Stimulated activated CD8-positive, alpha-beta memory T cell treated with anti-CD3 and anti-CD28 coated beads, Interleukin-7, amount 100 ng/mL, for 24 hours (primary cell): ENCODE results near the gene ZNHIT2.

ENCODE experiments used
- DNase-seq: peaks from one replicate; pipeline ENCODE4 v3.0.0-alpha.2; 2020; ENCODE audit warnings: low read depth

The ZNHIT2 gene

DNA sequence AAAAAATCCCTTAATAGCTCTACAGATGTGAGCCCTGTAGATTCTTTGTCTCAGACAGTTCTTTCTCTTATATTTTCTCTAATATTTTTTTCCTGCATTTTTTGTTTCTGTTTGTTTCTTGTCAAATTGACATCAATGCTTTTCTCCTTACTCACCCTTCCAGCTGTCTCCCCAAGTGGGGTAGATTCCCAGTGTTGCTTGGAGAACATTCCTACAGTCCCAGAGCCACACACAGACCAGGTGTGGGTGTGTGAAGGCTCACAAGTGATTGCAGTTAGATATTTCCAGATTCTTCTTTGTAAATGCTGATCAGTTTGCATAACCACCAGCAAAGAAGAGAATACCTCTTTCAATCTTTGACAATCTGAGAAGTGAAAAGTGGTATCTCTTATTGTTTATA lies 14.0 kb downstream of the ZNHIT2 start:
- no peak for DNase-seq

DNA sequence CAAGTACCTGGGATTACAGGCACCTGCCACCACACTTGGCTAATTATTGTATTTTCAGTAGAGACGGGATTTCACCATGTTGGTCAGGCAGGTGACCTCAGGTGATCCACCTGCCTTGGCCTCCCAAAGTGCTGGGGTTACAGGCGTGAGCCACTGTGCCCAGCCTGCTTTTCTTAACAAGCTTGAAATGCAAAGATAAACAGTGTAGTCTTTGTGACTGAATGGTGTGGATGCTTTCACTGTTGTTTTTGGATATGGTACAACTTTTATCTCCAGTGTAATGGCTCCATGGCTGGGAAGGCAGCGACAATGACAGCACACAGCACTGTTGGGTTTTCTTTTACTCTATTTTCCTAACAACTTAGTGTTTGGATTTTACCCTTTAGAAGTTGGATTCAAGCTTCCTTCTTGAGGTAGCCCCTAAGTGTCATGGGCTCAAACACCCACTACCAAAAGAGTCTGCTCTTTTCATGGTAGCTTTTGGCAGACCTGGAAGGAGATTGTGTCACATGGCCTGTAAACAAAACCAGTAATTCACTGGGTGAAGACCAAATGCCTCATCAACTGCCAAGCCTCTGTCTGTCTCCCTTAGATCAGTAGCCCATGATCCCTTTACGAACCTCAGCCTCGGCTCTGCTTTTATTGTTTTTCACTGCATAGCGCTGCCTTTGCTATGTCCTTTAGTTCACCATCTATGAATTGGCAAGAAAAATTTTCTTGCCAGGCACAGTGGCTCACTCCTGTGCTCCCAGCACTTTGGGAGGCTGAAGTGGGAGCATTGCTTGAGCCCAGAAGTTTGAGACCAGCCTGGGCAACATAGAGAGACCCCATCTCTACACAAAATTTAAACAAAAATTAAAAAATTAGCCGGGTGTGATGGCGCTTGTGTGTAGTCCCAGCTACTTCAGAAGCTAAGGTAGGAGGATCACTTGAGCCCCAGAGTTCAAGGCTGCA lies 15.1 kb downstream of the ZNHIT2 start:
- DNase-seq, result no peak

DNA sequence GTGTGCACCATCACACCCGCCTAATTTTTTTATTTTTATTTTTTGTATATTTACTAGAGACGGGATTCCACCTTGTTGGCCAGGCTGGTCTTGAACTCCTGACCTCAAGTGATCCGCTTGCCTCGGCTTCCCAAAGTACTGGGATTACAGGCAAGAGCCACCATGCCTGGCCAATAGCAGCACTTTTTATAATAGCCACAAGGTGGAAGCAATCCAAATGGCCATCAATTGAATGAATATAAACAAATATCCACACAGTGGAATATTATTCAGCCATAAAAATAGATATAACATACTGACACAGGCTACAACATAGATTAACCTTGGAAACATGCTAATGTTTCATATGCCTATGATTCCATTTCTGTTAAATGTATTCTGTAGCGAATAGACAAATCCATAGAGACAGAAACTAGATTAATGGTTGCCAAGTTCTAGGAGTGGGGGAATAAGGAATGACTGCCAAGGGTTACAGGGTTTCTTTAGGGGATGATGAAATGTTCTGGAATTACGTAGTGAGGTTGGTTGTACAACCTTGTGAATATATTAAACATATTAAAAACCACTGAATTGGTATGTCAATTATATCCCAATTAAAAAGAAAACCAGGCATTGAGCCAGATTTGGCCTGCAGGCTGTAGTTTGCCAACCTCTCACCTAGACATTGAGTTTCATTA lies 16.7 kb downstream of the ZNHIT2 start:
- DNase-seq, result no peak

DNA sequence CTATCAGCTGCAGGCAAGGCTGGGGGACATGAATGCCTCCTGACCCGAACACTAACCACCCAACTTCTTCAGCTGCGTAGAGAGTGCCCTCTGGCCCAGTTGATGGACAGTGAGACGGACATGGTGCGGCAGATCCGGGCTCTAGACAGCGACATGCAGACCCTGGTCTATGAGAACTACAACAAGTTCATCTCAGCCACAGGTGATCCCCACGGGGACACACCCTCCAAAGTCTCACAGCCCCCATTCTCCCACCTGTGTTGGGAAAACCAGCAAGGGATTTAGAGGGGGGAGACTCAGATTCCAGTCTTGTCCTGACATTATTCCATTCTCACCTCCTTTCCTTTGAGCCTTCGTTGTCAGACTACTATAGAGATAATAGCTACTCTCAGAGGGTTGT lies 20.6 kb downstream of the ZNHIT2 start:
- no peak for DNase-seq

DNA sequence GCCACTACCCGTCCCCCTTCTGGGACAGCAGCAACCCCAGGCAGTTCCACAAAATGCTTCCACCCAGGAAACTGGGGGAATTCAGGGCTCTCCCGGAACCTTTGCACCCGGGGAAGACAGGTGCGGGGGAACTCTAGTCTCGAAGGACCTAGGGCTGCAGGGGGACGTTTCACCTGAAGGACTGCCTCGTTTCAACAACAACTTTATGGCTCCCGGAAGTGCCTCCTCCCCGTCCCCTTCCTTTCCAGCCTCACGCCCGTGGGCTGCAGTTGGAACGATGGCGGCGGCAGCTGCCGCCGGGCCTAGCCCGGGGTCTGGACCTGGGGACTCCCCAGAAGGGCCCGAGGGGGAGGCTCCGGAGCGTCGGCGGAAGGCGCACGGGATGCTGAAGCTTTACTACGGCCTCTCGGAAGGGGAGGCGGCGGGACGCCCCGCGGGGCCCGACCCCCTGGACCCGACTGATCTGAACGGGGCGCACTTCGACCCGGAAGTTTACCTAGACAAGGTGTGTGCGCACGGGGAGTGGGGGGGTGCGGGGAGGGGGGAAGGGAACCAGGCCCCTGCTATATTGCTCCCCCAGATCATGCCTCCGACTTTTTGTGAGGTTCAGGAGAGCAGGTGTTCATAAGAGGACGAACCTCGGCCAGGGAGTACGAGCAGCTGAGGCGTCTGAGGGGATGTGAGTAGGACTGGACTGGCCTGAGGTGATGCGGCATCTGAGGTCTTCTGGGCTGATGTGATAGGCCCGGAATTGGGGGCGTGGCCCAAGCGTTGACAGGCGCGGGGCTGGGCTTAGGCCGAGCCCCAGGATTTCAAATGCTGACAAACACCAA lies 21.3 kb downstream of the ZNHIT2 start, which contains the start of gene VPS51:
Gene VPS51 (plus strand): TSS at position 241 of the 833 bp plus-strand sequence. CDS start 37 bp downstream, at position 278.
- peak; percentile 64 for DNase-seq

DNA sequence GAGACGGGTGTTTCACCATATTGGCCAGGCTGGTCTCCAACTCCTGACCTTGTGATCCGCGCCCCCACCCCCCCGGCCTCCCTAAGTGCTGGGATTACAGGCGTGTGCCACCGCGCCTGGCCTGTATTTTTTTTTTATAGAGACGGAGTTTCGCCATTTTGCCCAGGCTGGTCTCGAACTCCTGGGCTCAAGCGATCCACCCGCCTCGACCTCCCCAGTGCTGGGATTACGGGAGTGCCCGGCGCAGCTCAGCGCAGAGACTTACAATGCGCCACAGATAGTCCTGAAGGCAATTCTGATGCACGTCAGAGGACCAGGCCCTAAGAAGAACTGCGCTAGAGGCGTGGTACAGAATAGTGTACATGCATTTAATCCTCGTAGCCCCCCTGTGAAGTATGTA lies 22.1 kb downstream of the ZNHIT2 start:
- DNase-seq, result no peak

DNA sequence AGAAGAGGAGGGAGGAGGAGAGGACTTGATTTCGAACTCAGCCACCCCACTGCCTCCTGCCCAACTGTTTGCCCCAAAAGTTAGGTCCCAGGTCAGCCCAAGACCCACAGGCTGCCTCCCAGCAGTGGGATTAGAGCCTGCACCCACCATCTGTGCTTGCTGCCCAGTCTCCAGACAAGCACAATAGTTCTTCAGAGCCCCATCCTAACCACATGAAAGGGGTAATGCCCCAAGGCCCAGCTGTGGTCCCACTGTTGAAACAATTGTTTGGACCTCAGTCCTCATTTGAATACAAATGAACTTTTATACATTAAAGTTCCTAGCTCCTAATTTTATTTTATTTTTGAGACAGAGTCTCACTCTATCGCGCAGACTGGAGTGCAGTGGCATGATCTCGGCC lies 26.9 kb downstream of the ZNHIT2 start:
- DNase-seq, result no peak

DNA sequence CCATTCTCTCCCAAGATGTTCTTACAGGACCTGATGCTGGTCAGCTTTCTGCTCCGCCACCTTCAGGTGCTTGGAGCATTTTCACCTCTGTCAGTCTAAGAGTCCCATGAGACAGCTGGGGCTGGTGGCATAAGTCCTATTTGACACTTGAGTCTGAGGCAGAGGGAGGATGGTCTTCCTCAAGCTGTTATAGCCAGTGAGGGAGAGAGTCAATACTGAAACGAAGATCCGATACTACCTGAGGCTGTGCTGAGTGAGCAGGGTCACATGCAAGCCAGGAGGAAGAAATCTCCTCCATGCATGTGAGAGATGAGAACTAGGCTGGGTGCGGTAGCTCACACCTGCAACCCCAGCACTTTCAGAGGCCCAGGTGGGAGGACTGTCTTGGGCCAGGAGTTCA lies 27.9 kb downstream of the ZNHIT2 start:
- DNase-seq, result no peak

DNA sequence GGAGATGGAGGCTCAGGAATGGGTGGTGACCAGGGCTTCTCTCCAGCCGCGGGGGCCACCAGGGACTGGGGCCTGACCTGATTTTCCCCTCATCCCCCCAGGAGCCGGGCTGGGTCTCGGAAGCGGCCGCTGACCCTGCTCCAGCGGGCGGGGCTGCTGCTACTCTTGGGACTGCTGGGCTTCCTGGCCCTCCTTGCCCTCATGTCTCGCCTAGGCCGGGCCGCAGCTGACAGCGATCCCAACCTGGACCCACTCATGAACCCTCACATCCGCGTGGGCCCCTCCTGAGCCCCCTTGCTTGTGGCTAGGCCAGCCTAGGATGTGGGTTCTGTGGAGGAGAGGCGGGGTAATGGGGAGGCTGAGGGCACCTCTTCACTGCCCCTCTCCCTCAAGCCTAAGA lies 29.7 kb downstream of the ZNHIT2 start:
- DNase-seq, result no peak

DNA sequence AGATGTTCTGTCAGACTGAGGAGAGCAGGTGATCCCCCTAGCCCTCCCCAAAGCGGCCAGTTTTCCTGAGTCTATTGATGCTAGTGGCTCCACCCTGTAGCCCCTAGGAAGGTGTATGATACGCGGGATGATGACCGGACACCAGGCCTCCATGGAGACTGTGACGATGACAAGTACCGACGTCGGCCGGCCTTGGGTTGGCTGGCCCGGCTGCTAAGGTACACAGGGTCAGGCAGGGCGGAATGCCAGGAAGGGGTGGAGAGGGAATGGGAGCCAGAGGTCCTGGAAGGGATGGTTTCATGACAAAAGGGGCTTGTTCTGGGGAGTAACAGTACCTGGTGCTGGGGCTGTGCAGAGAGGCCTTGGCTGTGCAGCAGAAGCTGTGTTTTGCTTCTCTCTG lies 30.3 kb downstream of the ZNHIT2 start:
- no peak for DNase-seq

DNA sequence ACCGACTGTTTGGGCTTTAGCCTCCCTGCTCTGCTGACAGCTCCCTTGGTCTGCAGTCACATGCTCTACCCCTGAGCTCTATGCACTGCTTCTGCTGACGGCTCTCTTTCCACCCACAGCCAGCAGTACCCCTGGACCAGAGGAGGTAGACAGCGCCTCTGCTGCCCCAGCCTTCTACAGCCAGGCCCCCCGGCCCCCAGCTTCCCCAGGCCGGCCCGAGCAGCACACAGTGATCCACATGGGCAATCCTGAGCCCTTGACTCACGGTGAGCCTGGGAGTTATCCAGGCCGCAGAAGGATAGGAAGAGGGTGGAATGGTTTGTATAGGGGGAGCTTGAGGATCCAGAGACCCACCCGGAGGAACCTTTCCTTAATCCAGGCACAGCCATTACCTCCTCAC lies 30.7 kb downstream of the ZNHIT2 start:
- no peak for DNase-seq

DNA sequence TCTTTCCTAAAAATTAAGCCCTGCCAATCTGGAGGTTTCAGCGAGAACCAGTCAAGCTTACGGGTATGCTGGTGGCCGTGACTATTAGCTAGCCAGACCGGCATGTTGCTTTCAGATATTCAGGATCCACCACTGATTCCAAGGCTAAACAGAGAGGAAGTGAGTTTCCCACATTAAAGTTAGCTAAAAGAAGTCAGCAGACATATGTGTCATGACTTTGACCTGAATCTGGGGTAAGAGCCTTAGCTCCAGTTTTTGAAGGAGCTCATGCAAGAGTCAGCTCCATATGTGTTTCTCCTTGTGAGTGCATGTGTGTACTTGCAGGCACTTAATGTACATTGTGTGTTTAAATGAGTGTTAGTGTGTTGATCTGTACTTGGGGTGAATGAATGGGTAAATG lies 32.1 kb downstream of the ZNHIT2 start:
- no peak for DNase-seq

DNA sequence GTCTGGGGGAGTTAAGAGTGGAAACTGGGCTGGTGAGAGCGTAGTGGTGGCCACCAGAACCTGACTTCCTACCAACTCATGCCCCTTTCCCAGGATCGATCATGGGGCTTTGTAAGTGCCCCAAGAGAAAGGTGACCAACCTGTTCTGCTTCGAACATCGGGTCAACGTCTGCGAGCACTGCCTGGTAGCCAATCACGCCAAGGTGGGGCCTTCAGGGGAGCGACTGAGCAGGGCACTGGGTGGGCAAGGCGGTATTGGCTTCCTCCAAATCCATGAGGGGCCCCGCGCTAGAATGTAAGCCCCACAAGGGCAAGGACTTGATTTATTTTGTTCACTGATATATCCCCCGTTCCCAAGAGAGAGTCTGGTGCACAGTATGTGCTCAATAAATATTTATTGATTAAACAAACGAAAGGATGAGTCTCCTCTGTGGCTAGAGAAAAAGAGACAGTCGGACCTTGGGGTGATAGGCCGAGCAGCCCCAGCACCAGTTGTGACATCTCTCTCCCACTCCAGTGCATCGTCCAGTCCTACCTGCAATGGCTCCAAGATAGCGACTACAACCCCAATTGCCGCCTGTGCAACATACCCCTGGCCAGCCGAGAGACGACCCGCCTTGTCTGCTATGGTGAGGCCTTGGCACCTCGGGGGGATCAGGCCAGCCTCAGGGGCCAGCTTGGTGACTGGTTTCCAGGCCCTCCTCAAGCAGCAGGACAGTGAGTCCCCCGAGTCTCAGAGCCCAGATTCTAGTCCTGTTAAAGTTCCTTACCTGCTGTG lies 32.7 kb downstream of the ZNHIT2 start:
- DNase-seq, result no peak

DNA sequence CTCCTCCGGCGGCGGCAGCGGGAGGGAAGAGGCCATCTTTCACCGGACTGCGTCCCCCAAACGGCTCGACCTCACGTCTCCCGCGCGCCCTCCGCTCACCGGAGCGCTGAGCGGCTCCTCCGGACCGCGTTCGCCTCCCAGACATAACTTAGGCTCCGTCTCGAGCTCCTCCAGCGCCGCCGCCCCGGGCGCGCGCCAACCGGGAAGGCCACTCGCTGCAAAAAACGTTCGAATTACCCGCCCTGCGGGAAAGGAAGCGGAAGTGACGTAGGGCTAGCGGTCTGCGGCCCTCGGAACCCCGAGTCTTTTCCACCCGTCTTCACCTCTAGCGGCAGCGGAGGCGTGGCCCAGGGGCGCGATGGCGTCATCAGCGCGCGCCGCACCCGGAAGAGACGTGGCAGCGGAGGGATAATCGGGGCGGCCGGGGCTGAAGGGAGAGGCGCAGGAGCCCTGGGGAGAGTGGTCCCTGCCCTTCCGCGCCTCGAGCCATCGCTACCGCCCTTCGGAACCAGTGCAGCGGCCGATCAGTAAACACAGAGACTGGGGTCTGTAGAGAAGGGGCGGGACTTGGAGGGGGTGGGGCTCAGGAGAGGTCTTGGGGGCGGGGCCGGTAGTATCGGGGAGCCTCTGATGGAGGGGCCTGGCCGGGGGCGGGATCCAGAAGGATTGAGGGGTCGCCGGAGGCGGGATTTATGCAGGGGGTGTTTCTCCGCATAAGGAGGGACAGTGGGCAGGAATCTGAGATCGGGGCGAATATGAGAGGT lies 33.5 kb downstream of the ZNHIT2 start, which contains the start of the genes CDCA5 and ZFPL1:
Gene CDCA5 (minus strand): TSS at position 207 of the 764 bp plus-strand sequence. CDS start 62 bp downstream, at position 145.
Gene ZFPL1 (plus strand): TSS at position 389 of the 764 bp plus-strand sequence. CDS start 477 bp downstream, outside the sequence.
- DNase-seq, result peak; percentile 93

DNA sequence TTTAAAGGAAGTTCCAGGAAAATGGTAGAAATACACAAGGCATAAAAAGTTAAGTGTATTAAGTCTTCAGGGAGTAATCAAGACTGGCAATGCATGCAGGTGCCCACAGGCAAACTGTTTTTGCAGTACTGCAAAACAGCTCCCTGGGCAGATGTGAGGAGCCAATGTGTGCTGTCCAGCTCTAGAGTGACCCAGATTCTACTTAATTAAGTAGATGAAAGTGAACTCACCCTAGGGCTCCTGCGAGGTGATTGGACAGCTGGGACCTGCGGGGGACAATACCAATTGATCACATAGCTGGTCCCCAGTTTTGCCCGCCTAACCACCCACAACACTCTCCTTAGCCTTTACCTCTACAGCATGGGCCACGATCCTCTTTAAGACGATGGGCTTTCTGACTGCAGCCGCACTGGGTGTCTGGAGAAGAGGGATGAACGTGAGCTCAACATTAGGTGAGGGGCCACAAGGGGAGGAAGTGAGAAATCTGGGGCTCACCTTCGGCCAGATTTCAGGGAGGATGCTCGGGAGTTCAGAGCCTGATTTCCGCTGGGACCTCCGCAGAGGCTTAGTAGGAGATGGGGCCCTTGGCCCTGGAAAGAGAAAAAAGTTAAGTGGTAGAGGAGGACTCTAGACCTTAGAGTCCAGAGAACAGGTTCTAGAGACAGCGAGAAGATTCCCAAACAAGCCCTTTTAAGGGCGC lies 34.2 kb downstream of the ZNHIT2 start:
- DNase-seq, result no peak

DNA sequence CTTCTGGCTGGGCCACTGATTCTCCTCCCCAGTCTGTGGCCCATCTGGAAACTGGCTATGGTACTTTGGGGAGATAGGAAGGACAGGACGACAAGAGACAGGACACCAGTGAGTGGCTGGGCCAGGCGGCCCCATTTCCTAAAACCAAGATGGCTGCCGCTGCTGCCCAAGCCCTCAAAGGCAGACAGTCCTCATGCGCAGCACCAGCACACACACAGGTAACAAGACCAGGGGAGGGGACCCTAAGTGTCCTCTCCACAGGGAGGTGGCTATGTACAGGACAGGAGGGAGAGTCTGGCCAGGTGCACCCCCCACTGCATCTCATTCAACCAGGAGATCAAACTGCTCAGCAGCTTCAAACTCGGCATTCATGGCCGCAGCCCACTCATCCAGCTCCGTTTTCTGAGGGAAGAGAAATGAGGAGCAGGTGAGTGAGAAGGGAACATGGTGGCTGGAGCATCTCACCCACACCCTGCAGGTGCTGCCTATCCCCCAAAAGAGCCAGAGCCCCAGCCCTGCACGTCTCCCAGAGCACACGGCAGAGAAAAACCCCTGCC lies 38.6 kb downstream of the ZNHIT2 start:
- no peak for DNase-seq

DNA sequence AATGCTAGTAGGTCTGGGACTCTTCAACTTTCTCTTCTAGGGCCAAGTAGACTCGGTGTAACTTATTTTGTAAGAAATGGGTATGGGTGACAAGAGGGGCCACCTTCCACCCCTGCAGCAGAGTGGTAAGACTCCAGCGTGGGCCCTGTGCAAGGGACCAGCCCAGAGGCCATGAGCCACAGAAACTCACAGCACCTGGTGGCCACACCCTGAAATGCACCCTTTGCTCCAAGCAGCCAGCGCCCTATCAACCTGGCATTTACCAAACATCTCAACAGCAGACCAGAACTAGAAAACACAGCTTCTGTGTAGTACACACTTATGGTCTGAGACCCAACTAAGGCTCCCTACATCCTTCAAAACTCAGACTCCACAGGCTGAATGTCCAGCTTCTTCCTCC lies 39.4 kb downstream of the ZNHIT2 start:
- DNase-seq, result peak; percentile 40

DNA sequence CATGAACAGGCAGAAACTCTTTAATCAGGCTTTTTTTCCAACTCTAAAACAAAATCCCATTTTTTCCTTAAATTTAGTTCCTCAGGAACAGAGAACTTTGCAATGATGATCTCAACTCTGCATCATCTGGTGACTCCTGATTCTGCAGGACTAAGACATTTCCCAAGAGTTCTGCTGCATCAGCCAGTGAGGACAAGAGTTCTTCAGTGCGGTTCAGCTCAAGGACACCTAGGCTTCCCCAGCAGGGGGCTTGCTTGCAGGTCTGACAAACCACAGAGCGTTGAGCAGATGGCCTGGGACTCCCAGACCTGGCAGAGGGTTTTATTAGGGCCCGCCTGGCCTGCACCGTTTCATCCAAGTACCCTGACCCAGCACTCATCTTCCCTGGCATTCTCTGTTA lies 40.0 kb downstream of the ZNHIT2 start:
- DNase-seq, result no peak

DNA sequence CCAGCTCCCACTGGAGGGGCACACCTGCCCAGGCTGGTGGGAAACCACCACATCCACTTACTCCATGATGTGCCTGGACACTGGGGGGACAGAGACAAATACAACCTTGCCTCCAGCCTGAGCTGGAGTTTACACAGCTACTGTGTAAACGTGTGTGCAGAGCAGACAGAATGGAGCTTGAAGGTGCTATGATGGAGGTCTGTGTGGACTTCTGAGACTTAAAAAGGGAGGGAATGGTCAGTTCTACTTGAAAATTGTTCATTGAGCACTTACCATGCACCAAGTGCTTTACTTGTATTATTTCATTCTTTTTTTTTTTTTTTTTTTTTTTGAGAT lies 44.9 kb downstream of the ZNHIT2 start:
- DNase-seq, result no peak
